ENCODE measurements around the gene NFE2.

DNA sequence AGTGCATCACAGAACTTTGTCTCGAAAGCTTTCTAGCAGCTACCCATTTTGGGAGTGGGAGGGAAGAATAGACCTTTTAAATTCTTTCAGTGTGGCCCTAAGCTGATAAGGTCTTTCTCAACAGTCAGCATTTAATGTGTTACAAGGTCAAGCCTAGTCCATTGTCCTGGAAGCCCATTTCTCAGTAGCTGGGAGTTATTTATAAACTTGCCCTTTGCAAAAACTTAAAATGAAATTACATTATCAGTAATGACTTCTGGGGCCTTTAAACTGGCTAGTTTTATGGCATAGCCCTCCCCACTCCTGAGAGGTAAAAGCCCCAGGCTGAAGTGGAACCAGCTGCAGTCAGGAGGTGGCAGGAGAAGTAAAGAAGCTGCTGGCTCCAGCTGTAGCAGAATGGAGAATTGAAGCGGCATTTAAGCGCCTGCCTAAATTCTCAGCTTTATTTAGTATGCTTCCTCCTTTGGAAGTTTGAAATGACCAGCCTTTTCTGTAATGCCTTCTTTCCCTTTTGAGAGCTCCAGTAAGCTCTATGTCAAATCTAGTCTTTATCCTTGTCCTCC is 36.5 kb upstream of the NFE2 start:
- TF ChIP-seq SUZ12 (IDR thresholded peaks at IDR 0.05; ENCODE audit: extremely low read depth, insufficient read depth, insufficient read length) (no peak), YY1 (IDR thresholded peaks at IDR 0.05; ENCODE audit: insufficient read depth, insufficient read length) (no peak)

Data from NT2/D1 (cell line).